GM18870 (cell line): Measurements from ENCODE around the gene KAT8.

Source experiments
- ATAC-seq: cut with Tn5 transposase; IDR thresholded peaks from one replicate; pipeline ENCODE4 v1.9.1; 2021; ENCODE audit warnings: moderate library complexity; ENCODE audit not compliant: unreplicated experiment

Gene KAT8

GRCh38 chr16:31106509-31107464, 10.7 kb upstream of the KAT8 start:
- no peak for ATAC-seq

DNA sequence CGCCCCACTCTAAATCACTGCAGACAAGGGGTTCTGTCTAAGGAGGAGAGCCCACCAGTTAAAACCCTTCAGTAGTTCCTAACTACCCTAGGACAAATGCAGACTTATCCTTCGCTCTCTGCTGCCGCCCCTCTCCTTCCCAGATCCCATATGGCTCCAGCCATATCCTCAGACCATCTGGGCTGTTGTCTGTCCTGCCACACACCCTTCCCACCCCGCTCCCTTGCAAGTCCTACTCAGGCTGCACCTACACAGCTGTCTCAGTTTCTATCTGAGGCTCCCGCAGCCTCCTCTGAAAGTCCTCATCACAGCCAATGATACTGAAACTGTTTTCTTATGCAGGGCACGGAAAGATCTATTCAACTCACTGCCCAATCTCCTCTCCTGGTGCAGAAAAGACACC, 10.0 kb upstream of the KAT8 start:
- peak; percentile 59 for ATAC-seq

DNA sequence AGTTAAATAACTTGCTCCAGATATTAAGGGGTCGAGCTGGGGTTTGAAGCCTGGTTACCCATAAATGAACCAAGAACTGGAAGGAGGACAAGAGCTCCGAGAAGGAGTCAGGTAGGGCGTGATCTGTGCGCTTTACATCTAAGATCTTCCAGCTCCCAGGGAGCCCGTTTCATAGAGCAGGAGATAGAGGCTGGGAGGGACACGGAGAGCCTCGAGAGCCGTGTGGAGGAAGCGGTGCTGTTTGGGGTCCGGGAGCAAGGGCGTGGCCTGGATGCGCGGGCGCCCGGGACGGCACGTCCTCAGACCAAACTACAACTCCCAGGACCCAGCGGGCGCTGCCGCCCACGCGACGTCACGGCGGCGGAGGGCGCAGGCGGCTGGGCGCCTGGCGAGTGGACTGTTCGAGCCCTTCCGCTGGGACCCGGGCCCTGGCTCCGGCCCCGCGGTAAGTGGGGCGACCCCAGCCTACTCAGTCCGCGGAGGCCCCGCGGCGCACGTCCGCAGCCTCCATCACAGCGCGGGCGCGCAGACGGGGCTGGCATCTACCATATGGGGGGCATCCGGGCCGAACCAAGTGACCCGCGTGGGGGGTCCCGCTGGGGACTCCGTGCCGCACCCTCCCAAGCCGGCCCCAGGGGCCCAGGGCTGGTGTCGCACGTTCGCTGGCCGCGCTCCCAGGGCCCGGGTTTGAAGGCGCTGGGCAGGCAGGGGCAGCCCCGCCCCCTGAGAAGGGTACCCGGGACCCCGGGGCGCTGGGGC, 9.2 kb upstream of the KAT8 start, which contains the start of gene BCKDK:
Gene BCKDK, plus strand, starts transcription at position 352 of the 759 bp plus-strand sequence. CDS start 838 bp downstream, outside the sequence.
- ATAC-seq: peak; percentile 49

- no peak for ATAC-seq
These were observed 8.5 kb upstream of the KAT8 start for GRCh38 chr16:31108794-31109558.

DNA sequence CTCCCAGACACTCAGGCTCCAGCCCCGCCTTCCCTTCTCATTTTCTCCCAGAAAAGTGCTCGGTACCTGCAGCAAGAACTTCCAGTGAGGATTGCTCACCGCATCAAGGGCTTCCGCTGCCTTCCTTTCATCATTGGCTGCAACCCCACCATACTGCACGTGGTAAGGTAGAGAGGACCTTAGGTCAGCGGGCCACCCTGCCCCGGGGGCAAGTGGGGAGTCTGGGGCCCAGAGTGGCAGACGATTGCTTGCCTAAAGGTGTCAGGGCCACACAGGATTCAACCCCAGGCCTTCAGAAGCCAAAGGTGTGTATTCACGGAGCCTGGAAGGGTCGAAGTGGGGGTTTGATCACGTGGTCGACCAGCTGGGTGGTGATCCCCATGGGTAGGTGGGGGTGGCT, 7.8 kb upstream of the KAT8 start:
- no peak for ATAC-seq

GRCh38 chr16:31110106-31111034, 7.1 kb upstream of the KAT8 start:
- ATAC-seq: no peak

DNA sequence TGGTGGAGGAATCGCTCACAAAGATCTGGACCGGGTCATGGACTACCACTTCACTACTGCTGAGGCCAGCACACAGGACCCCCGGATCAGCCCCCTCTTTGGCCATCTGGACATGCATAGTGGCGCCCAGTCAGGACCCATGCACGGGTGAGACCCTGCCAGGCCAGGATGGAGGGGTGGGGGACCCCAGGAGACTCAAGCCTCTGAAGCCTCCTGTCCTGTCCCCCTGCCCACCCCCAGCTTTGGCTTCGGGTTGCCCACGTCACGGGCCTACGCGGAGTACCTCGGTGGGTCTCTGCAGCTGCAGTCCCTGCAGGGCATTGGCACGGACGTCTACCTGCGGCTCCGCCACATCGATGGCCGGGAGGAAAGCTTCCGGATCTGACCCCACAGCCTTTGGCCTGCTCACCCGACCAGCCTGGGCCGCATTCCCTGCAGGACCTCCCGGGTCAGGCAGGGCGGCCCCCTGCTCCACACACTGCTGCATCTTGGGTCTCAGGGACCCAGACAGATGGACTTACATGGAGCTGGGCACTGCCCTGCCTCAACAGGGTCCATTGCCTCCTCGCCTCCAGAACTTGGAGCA, 5.5 kb upstream of the KAT8 start:
- ATAC-seq: no peak

GRCh38 chr16:31112711-31113110, 4.8 kb upstream of the KAT8 start:
- no peak for ATAC-seq

- no peak for ATAC-seq
These were observed 4.0 kb upstream of the KAT8 start for GRCh38 chr16:31113121-31114120.

DNA sequence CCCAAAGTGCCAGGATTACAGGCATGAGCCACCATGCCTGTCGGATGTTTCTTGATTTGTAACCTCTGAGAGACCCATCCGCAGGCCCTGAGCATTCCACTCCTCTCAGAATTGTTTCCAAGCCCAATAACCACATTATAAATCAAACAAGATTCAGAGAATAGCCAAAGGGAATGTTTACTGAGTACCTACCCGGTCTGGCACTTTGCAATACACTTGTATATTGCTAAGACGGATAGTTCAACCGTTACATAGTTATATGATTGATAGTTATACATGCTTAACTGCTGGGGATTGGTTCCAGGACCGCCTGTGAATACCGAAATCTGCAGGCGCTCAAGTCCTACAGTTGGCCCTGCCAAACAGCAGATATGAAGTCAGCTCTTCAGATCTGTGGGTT, 3.0 kb upstream of the KAT8 start:
- ATAC-seq: no peak

- no peak for ATAC-seq
These were observed 1.0 kb downstream of the KAT8 start for GRCh38 chr16:31118223-31119155.

GRCh38 chr16:31120129-31120528, 2.7 kb downstream of the KAT8 start:
- ATAC-seq: no peak

- no peak for ATAC-seq
These were observed 8.4 kb downstream of the KAT8 start for GRCh38 chr16:31125844-31126243.

GRCh38 chr16:31127182-31127581, 9.7 kb downstream of the KAT8 start:
- ATAC-seq: no peak

- ATAC-seq: no peak
These were observed 11.5 kb downstream of the KAT8 start for GRCh38 chr16:31128711-31129567.

GRCh38 chr16:31129568-31130335, 12.3 kb downstream of the KAT8 start:
- no peak for ATAC-seq
